Sigmoid colon (tissue), 4 donors: ENCODE measurements around the gene PTPRU.

Experiments
- POLR2AphosphoS5 ChIP-seq, 4 donors: sonication (generic); formaldehyde crosslinking; IDR thresholded peaks; one replicate each; pipeline ENCODE4 v1.6.1; 2017; ENCODE audit warnings: antibody characterized with exemption in 4 of 4
- TF ChIP-seq, protein P1 (sequence below), 4 experiments: fragments of 450-650 bp in 3 of 4; fragments of 200-600 bp in 1 of 4; IDR thresholded peaks; one replicate each; pipeline ENCODE4 v1.5.1; 2016 to 2019; ENCODE audit warnings: antibody characterized with exemption in 4 of 4, mild to moderate bottlenecking in 3 of 4, moderate library complexity in 2 of 4

DNA sequence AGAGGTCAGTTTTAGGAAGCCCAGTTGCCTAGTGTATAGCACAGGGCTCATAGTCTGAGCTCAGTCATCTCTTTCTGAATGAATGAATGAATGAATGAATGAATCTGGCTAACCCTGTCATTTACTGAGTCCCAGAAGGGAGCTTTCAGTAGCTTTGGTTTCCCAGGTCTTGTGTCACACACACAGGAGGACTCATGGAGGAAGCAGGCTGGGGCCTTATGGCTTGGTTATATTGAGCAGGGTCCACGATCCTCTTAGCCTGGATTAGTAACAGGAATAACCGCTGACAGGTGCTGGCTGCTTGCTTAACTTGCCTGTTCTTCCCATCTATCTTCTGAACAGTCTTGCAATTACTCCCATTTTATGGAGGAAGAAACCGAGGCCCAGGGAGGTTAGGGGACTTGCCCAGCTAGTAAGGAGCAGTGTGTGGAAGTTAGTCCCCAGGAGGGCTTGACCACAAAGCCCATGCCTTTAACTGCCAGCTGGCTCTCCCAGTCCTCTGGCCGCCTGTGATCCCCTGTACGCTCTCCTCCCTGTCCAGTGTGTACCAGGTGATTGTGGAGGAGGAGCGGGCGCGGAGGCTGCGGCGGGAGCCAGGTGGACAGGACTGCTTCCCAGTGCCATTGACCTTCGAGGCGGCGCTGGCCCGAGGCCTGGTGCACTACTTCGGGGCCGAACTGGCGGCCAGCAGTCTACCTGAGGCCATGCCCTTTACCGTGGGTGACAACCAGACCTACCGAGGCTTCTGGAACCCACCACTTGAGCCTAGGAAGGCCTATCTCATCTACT, 46.0 kb downstream of the PTPRU start:
- TF ChIP-seq, protein P1, sequence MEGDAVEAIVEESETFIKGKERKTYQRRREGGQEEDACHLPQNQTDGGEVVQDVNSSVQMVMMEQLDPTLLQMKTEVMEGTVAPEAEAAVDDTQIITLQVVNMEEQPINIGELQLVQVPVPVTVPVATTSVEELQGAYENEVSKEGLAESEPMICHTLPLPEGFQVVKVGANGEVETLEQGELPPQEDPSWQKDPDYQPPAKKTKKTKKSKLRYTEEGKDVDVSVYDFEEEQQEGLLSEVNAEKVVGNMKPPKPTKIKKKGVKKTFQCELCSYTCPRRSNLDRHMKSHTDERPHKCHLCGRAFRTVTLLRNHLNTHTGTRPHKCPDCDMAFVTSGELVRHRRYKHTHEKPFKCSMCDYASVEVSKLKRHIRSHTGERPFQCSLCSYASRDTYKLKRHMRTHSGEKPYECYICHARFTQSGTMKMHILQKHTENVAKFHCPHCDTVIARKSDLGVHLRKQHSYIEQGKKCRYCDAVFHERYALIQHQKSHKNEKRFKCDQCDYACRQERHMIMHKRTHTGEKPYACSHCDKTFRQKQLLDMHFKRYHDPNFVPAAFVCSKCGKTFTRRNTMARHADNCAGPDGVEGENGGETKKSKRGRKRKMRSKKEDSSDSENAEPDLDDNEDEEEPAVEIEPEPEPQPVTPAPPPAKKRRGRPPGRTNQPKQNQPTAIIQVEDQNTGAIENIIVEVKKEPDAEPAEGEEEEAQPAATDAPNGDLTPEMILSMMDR (IDR thresholded peaks at IDR 0.05) = no peak
- TF ChIP-seq POLR2AphosphoS5 (IDR thresholded peaks at IDR 0.05) = no peak
